WTC11 (cell line): ENCODE data around the gene DLGAP3.

ENCODE experiments used
- CREM ChIP-seq: sonication (generic); formaldehyde crosslinking; IDR thresholded peaks from 2 replicates; pipeline ENCODE4 v1.8.1; 2022; ENCODE audit warnings: mild to moderate bottlenecking, missing genetic modification reagents, moderate library complexity
- ESRRA ChIP-seq: sonication (generic); formaldehyde crosslinking; IDR thresholded peaks from 2 replicates; pipeline ENCODE4 v1.8.1; 2022; ENCODE audit warnings: mild to moderate bottlenecking, missing genetic modification reagents, borderline replicate concordance
- FOXJ3 ChIP-seq: sonication (generic); formaldehyde crosslinking; IDR thresholded peaks from 2 replicates; pipeline ENCODE4 v1.9.0; 2021; ENCODE audit warnings: missing genetic modification reagents, mild to moderate bottlenecking, borderline replicate concordance
- GABPB1 ChIP-seq: sonication (generic); formaldehyde crosslinking; IDR thresholded peaks from 2 replicates; pipeline ENCODE4 v1.8.1; 2023; ENCODE audit warnings: mild to moderate bottlenecking, missing genetic modification reagents
- GTF2I ChIP-seq: fragments of 250-450 bp; sonication (Bioruptor Pico); conservative IDR thresholded peaks from 2 replicates; pipeline ENCODE4 v1.4.0; 2021; ENCODE audit warnings: mild to moderate bottlenecking
- IRF2 ChIP-seq: sonication (generic); formaldehyde crosslinking; IDR thresholded peaks from 2 replicates; pipeline ENCODE4 v1.8.0; 2022; ENCODE audit warnings: low read depth, missing genetic modification reagents, borderline replicate concordance
- SP1 ChIP-seq: sonication (generic); formaldehyde crosslinking; conservative IDR thresholded peaks from 2 replicates; pipeline ENCODE4 v1.8.1; 2022; ENCODE audit warnings: missing genetic modification reagents
- TEAD4 ChIP-seq: sonication (generic); formaldehyde crosslinking; IDR thresholded peaks from 2 replicates; pipeline ENCODE4 v1.8.0; 2022; ENCODE audit warnings: mild to moderate bottlenecking, missing genetic modification reagents
- TF ChIP-seq, protein P1 (sequence below): fragments of 200-600 bp; IDR thresholded peaks from 2 replicates; pipeline ENCODE4 v1.8.0; 2022; ENCODE audit warnings: antibody characterized with exemption
- TF ChIP-seq, protein P2 (sequence below): sonication (generic); formaldehyde crosslinking; IDR thresholded peaks from 2 replicates; pipeline ENCODE4 v1.8.0; 2022; ENCODE audit warnings: missing genetic modification reagents
- TF ChIP-seq, protein P3 (sequence below): sonication (generic); formaldehyde crosslinking; IDR thresholded peaks from 2 replicates; pipeline ENCODE4 v1.8.1; 2022; ENCODE audit warnings: low read depth, missing genetic modification reagents, borderline replicate concordance
- TF ChIP-seq, protein P4 (sequence below): sonication (generic); formaldehyde crosslinking; IDR thresholded peaks from 2 replicates; pipeline ENCODE4 v1.8.1; 2022; ENCODE audit warnings: mild to moderate bottlenecking, missing genetic modification reagents, moderate library complexity, borderline replicate concordance

DNA sequence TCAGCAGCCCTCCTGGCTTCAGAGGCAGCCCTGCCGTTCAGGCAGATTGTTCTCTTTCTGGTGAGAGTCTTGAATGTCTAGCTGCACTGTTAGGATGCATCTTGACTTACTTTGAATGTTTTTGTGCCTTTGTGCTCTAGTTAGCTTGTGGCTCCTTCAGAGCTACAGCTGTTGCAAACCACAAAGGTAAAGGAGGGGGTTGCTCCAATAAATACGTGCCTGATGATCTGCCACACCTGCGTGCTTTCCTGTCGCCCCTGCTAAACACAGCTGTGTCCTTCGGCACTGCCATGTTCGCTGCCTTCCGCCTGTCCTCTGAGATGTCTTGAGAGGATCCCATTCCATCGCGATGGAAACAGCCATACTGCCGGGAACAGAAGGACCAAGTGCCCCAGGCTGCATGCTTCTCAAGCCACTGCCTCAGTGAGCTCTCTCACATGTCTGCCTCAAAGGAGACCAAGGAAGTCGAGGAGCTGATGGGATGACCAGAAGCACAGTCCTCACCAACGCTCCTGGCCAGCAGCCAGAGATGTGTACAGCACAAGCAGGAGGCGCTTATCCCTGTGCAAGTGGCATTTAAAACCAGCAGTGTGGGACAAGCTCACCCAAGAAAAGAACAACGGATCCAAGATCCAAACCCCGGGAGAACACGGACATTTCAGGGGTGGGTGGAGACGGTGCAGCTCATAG is 57.9 kb downstream of the DLGAP3 start:
- TF ChIP-seq ESRRA (CRISPR knock-in tag) (no peak), CREM (CRISPR knock-in tag) (no peak), IRF2 (no peak), GTF2I (CRISPR knock-in tag) (no peak), SP1 (no peak), TEAD4 (CRISPR knock-in tag) (no peak), GABPB1 (no peak), FOXJ3 (no peak)
- TF ChIP-seq, protein P1, sequence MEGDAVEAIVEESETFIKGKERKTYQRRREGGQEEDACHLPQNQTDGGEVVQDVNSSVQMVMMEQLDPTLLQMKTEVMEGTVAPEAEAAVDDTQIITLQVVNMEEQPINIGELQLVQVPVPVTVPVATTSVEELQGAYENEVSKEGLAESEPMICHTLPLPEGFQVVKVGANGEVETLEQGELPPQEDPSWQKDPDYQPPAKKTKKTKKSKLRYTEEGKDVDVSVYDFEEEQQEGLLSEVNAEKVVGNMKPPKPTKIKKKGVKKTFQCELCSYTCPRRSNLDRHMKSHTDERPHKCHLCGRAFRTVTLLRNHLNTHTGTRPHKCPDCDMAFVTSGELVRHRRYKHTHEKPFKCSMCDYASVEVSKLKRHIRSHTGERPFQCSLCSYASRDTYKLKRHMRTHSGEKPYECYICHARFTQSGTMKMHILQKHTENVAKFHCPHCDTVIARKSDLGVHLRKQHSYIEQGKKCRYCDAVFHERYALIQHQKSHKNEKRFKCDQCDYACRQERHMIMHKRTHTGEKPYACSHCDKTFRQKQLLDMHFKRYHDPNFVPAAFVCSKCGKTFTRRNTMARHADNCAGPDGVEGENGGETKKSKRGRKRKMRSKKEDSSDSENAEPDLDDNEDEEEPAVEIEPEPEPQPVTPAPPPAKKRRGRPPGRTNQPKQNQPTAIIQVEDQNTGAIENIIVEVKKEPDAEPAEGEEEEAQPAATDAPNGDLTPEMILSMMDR, result no peak
- TF ChIP-seq, protein P2, sequence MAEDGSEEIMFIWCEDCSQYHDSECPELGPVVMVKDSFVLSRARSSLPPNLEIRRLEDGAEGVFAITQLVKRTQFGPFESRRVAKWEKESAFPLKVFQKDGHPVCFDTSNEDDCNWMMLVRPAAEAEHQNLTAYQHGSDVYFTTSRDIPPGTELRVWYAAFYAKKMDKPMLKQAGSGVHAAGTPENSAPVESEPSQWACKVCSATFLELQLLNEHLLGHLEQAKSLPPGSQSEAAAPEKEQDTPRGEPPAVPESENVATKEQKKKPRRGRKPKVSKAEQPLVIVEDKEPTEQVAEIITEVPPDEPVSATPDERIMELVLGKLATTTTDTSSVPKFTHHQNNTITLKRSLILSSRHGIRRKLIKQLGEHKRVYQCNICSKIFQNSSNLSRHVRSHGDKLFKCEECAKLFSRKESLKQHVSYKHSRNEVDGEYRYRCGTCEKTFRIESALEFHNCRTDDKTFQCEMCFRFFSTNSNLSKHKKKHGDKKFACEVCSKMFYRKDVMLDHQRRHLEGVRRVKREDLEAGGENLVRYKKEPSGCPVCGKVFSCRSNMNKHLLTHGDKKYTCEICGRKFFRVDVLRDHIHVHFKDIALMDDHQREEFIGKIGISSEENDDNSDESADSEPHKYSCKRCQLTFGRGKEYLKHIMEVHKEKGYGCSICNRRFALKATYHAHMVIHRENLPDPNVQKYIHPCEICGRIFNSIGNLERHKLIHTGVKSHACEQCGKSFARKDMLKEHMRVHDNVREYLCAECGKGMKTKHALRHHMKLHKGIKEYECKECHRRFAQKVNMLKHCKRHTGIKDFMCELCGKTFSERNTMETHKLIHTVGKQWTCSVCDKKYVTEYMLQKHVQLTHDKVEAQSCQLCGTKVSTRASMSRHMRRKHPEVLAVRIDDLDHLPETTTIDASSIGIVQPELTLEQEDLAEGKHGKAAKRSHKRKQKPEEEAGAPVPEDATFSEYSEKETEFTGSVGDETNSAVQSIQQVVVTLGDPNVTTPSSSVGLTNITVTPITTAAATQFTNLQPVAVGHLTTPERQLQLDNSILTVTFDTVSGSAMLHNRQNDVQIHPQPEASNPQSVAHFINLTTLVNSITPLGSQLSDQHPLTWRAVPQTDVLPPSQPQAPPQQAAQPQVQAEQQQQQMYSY (CRISPR knock-in tag), result no peak
- TF ChIP-seq, protein P3, sequence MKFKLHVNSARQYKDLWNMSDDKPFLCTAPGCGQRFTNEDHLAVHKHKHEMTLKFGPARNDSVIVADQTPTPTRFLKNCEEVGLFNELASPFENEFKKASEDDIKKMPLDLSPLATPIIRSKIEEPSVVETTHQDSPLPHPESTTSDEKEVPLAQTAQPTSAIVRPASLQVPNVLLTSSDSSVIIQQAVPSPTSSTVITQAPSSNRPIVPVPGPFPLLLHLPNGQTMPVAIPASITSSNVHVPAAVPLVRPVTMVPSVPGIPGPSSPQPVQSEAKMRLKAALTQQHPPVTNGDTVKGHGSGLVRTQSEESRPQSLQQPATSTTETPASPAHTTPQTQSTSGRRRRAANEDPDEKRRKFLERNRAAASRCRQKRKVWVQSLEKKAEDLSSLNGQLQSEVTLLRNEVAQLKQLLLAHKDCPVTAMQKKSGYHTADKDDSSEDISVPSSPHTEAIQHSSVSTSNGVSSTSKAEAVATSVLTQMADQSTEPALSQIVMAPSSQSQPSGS (CRISPR knock-in tag), result no peak
- TF ChIP-seq, protein P4, sequence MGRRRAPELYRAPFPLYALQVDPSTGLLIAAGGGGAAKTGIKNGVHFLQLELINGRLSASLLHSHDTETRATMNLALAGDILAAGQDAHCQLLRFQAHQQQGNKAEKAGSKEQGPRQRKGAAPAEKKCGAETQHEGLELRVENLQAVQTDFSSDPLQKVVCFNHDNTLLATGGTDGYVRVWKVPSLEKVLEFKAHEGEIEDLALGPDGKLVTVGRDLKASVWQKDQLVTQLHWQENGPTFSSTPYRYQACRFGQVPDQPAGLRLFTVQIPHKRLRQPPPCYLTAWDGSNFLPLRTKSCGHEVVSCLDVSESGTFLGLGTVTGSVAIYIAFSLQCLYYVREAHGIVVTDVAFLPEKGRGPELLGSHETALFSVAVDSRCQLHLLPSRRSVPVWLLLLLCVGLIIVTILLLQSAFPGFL (CRISPR knock-in tag), result no peak
